ENCODE measurements around the gene PLCG2. TPM values are rescaled to one million over a fixed set of nuclear protein-coding genes. Genes with fewer than 3 reads are reported as not detected.

Gene PLCG2
- total and polyA plus RNA-seq, 2 of the 8 experiments (the other 6 are each of a cell fraction or from before 2014, with no cell fraction given) = 6.1 to 6.9 TPM

DNA sequence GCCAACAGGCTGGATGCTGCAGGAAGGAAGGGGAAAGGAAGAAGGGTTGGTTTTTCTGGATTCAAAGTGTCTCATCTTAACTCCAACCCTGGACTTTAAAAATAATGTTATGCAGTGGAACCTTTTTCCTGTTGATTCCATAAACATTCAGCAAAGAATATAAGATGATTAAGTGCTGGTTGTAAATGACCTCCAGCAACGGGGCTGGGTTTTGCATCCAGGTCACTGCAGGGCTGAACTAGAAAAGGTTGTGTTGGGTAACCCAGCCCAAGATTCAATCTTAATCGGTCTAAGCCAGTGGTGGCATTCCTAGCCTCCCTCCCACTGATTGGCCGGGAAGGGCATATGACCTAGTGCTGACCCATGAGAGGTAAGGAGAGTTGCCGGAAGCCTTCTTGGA, 34.2 kb upstream of the PLCG2 start:
- POLR2A ChIA-PET (ENCODE audit: partially characterized antibody) = no interaction called here
- WGBS, 2 experiments (ENCODE audit: extremely low coverage in 1 of 2, insufficient coverage in 1 of 2, insufficient read length in 1 of 2, insufficient replicate concordance in 2 of 2, low coverage in 1 of 2, low lambda C conversion rate in 2 of 2, missing lambda C conversion rate in 1 of 2) = 88% methylated on average over 4 of the region's 4 CpGs; no CpG with 5 or more reads in 1 of the 2 experiments

More for the DNA sequence above, 34.2 kb upstream of the PLCG2 start:
- Histone ChIP-seq H3K23ac (ENCODE audit: insufficient read length) (no peak overlapping the region), H2AFZ (ENCODE audit: low read length) (no peak overlapping the region), H3K23me2 (ENCODE audit: low read depth, low read length) (no peaks in the 10 kb centered on the region; the same call in 1 of the 2 replicates), H3K36me3 (ENCODE audit: control insufficient read depth in 2 of 4, insufficient read depth in 4 of 4, low read length in 3 of 4) (no peaks in the 10 kb centered on the region), H3K27me3 (replicated peaks in 1 of 4; ENCODE audit: control insufficient read depth in 3 of 4, extremely low read depth in 1 of 4, insufficient read depth in 3 of 4, low read length in 3 of 4) (no peaks in the 10 kb centered on the region), H3K9ac (replicated peaks in 1 of 4; ENCODE audit: extremely low read depth in 1 of 4, low read depth in 3 of 4, low read length in 3 of 4) (no peak overlapping the region), H2BK120ac (replicated peaks; ENCODE audit: low read depth, low read length) (no peak overlapping the region), H3K9me3 (ENCODE audit: insufficient read depth in 2 of 2, low read depth in 1 of 2, low read length in 1 of 2) (no peaks in the 10 kb centered on the region), H3K56ac (replicated peaks; ENCODE audit: insufficient read length, low read depth, low read length) (no peak overlapping the region), H3K4me1 (replicated peaks in 1 of 4; ENCODE audit: control insufficient read depth in 3 of 4, insufficient read depth in 4 of 4, low read length in 3 of 4) (peaks cover 0 to 7% (median under 1%) of the 10 kb centered on the region in 4 experiments; a peak in 3 of 7 replicates), H4K91ac (replicated peaks; ENCODE audit: insufficient read length, low read length) (no peak overlapping the region), H3K18ac (ENCODE audit: extremely low read depth, low read length) (no peak overlapping the region), H2BK12ac (ENCODE audit: low read depth, low read length) (no peak overlapping the region), H3K79me2 (ENCODE audit: control insufficient read depth in 1 of 2, insufficient read depth in 2 of 2, low read length in 2 of 2) (no peaks in the 10 kb centered on the region), H3K14ac (ENCODE audit: insufficient read length) (no peak overlapping the region), H2BK20ac (ENCODE audit: low read length) (no peak overlapping the region), H3K4me2 (ENCODE audit: insufficient read depth in 1 of 2, low read depth in 2 of 2, low read length in 2 of 2) (no peak overlapping the region; a peak in 1 of 4 replicates), H3K4me3 (ENCODE audit: extremely low read depth in 1 of 4, insufficient read depth in 2 of 4, low read depth in 3 of 4, low read length in 4 of 4) (no peak overlapping the region), H2AK5ac (ENCODE audit: low read depth, low read length) (no peak overlapping the region), H3K4ac (replicated peaks; ENCODE audit: insufficient read length, low read depth, low read length) (no peak overlapping the region), H3K27ac (ENCODE audit: low read depth, low read length) (no peak overlapping the region), H2BK15ac (ENCODE audit: low read length) (no peak overlapping the region), H4K20me1 (replicated peaks in 1 of 2; ENCODE audit: control insufficient read depth in 1 of 2, insufficient read depth in 2 of 2, low read length in 2 of 2) (no peaks in the 10 kb centered on the region), H3K79me1 (ENCODE audit: low read depth, low read length) (no peaks in the 10 kb centered on the region), H2BK5ac (ENCODE audit: low read depth, low read length) (no peak overlapping the region), H4K8ac (ENCODE audit: extremely low read depth, insufficient read depth, low read length) (no peak overlapping the region), H4K5ac (ENCODE audit: insufficient read length, low read depth, low read length) (no peak overlapping the region)
- no peak for DNase-seq (ENCODE audit: low read depth in 1 of 2, low spot score in 2 of 2)
- FAIRE-seq = no peak
- CTCF ChIA-PET (ENCODE audit: partially characterized antibody) = interaction anchor here (0.8 to 1.0 kb wide), 2 partner anchors 22 to 286 kb away, joined by 3 to 4 read pairs; no protein-coding TSS in a partner anchor
- TF ChIP-seq, protein P1, sequence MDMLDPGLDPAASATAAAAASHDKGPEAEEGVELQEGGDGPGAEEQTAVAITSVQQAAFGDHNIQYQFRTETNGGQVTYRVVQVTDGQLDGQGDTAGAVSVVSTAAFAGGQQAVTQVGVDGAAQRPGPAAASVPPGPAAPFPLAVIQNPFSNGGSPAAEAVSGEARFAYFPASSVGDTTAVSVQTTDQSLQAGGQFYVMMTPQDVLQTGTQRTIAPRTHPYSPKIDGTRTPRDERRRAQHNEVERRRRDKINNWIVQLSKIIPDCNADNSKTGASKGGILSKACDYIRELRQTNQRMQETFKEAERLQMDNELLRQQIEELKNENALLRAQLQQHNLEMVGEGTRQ (IDR thresholded peaks at IDR 0.05; ENCODE audit: low read length) = 0 out of 2 replicates have a peak, but pooled peaks have one; percentile 12
- TF ChIP-seq SAP30 (IDR thresholded peaks at IDR 0.05; ENCODE audit: insufficient read depth, insufficient replicate concordance, low read length) = no peak
